Measurements from ENCODE around the gene ACTR1A.

ACTR1A gene

DNA sequence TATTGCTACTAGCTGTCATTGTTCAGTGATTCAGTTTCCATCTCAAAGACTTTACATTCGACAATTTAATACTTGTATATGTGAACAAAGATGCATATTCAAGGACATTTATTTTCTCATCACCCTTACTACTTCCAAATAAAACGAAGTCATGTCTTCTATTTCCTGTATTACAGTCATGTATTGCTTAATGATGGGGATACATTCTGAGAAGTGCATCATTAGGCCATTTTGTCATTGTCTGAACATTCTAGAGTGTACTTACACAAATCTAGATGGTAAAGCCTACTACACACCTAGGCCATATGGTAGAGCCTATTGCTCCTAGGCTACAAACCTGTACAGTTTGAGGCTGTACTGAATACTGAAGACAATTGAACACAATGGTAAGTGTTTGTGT is 57.7 kb downstream of the ACTR1A start:
- DNase-seq (ENCODE audit: low read depth): no peak
- H3K4me3 ChIP-seq (ENCODE audit: low read length): no peak overlapping the region
- TF ChIP-seq, protein P1, sequence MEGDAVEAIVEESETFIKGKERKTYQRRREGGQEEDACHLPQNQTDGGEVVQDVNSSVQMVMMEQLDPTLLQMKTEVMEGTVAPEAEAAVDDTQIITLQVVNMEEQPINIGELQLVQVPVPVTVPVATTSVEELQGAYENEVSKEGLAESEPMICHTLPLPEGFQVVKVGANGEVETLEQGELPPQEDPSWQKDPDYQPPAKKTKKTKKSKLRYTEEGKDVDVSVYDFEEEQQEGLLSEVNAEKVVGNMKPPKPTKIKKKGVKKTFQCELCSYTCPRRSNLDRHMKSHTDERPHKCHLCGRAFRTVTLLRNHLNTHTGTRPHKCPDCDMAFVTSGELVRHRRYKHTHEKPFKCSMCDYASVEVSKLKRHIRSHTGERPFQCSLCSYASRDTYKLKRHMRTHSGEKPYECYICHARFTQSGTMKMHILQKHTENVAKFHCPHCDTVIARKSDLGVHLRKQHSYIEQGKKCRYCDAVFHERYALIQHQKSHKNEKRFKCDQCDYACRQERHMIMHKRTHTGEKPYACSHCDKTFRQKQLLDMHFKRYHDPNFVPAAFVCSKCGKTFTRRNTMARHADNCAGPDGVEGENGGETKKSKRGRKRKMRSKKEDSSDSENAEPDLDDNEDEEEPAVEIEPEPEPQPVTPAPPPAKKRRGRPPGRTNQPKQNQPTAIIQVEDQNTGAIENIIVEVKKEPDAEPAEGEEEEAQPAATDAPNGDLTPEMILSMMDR (conservative IDR thresholded peaks at IDR 0.05; ENCODE audit: low read length): no peak

GRCh38 chr10:102438374-102438773 is 64.1 kb downstream of the ACTR1A start:
- DNase-seq (ENCODE audit: low read depth): no peak
- TF ChIP-seq, protein P1 (conservative IDR thresholded peaks at IDR 0.05; ENCODE audit: low read length): no peak
- no peak overlapping the region for H3K4me3 ChIP-seq (ENCODE audit: low read length)

GRCh38 chr10:102437515-102437914 is 65.0 kb downstream of the ACTR1A start:
- TF ChIP-seq, protein P1 (conservative IDR thresholded peaks at IDR 0.05; ENCODE audit: low read length): no peak
- no peak overlapping the region for H3K4me3 ChIP-seq (ENCODE audit: low read length)
- DNase-seq (ENCODE audit: low read depth): no peak

DNA sequence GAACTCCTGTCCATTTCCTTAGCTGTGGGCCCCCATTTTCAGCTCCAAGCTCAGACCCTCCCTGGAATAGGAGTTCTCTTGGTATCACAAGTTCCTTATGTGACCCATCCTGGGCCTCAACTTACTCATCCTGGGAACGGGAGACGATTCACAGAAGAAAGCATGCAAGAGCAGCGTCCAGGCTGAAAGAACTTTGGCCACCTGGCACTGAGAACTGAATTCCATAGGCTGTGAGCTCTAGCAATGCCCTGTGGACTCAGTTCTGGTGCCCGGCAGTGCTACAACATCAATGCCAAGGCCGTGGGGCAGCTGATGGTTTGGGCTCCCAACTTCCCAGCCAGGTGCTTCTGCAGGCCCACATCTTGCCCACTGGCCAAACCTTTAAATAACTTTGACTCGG is 66.2 kb downstream of the ACTR1A start:
- TF ChIP-seq, protein P1 (conservative IDR thresholded peaks at IDR 0.05; ENCODE audit: low read length): no peak
- DNase-seq (ENCODE audit: low read depth): no peak
- H3K4me3 ChIP-seq (ENCODE audit: low read length): no peak overlapping the region

- H3K4me3 ChIP-seq (ENCODE audit: low read length): peak overlapping the region; percentile 47
- no peak for DNase-seq (ENCODE audit: low read depth)
- TF ChIP-seq, protein P1 (conservative IDR thresholded peaks at IDR 0.05; ENCODE audit: low read length): no peak
These were observed 66.8 kb downstream of the ACTR1A start for GRCh38 chr10:102435529-102436233.

DNA sequence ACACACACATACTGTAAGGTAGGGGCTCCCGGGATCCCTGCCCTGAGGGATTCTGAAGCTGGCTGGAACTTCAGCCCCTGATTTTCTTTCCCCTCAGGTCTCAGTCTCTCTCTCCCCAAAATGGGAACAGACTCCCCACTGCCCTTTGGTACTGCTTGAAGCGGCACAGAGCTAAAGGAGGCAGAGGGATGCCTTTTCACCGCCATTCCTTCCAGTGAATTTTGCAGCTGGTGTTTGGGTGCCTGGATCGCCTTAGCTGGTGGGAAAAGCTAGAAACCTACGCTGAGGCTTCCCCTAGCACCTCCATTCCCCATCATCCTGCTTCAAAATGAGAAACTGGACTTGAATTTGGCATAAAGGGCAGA is 67.4 kb downstream of the ACTR1A start:
- no peak for DNase-seq (ENCODE audit: low read depth)
- TF ChIP-seq, protein P1 (conservative IDR thresholded peaks at IDR 0.05; ENCODE audit: low read length): no peak
- H3K4me3 ChIP-seq (ENCODE audit: low read length): 0 out of 2 replicates have a peak overlapping the region, but pooled peaks have one; percentile 1

- H3K4me3 ChIP-seq (ENCODE audit: low read length): no peak overlapping the region
- TF ChIP-seq, protein P1 (conservative IDR thresholded peaks at IDR 0.05; ENCODE audit: low read length): no peak
- DNase-seq (ENCODE audit: low read depth): peak; percentile 66
These were observed 67.9 kb downstream of the ACTR1A start for GRCh38 chr10:102434394-102435132.
